Type B pancreatic cell (in vitro differentiated cells): Measurements from ENCODE around the gene SPECC1L. TPM values are rescaled to one million over a fixed set of nuclear protein-coding genes. Genes with fewer than 3 reads are reported as not detected.
"Not testable (repeated sequence)": the region's sequence is repeated elsewhere in the genome, so short reads cannot be mapped to it uniquely, and the experiment has no call there.

Experiments
- DNase-seq: peaks from one replicate; pipeline ENCODE4 v3.0.0; 2021; ENCODE audit warnings: mixed read lengths; ENCODE audit not compliant: unreplicated experiment; ENCODE audit errors: extremely low spot score
- H3K27ac Mint-ChIP-seq: 2 replicates; pipeline ENCODE4 v1.8.0; 2021; ENCODE audit warnings: mild to moderate bottlenecking, mixed read lengths
- H3K27me3 Mint-ChIP-seq: 2 replicates; pipeline ENCODE4 v1.8.0; 2021; ENCODE audit warnings: mixed read lengths
- H3K36me3 Mint-ChIP-seq: 2 replicates; pipeline ENCODE4 v1.8.0; 2021; ENCODE audit warnings: mixed read lengths
- H3K4me1 Mint-ChIP-seq: one replicate; pipeline ENCODE4 v1.8.0; 2021; ENCODE audit warnings: mixed read lengths; ENCODE audit not compliant: unreplicated experiment
- H3K4me3 Mint-ChIP-seq: 2 replicates; pipeline ENCODE4 v1.8.0; 2021; ENCODE audit warnings: mild to moderate bottlenecking, mixed read lengths
- H3K9me3 Mint-ChIP-seq: 2 replicates; pipeline ENCODE4 v1.8.0; 2021; ENCODE audit warnings: mixed read lengths
- total RNA-seq: library from RNA; stranded (reverse); gene quantifications from 2 replicates; pipeline ENCODE4 v1.2.1, GENCODE V29; 2021; ENCODE audit warnings: low replicate concordance
- TF ChIP-seq, protein P1 (sequence below): fragments of 200-600 bp; sonication (generic); conservative IDR thresholded peaks from 2 replicates; pipeline ENCODE4 v1.5.0; 2021; ENCODE audit warnings: antibody characterized with exemption, mild to moderate bottlenecking

SPECC1L gene
- total RNA-seq, 1 donor from 2014 or later = 89.0 TPM

DNA sequence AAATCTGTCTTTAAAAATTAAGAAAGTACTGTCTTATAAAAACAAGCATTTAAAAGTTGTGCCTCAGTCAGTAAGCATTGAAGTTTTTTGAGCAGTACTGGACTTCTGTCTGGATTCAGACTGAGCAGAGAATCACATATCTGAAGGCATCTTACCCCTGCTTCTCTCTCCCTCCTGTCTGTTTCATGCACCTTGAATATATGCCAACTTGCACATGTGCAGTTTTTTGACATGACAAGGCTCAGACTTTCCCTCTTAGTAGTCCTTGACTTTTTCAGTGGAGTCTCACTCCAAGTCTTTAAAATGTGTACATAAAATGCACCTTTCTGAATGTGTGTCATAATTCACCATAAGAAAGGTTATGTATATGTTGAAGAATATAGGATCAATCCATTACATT is 19.8 kb downstream of the SPECC1L start:
- Mint-ChIP-seq H3K36me3 (peaks cover 11% of the 10 kb centered on the region), H3K4me1 (peaks cover 40% of the 10 kb centered on the region), H3K27me3 (no peaks in the 10 kb centered on the region), H3K9me3 (no peaks in the 10 kb centered on the region), H3K4me3 (no peak overlapping the region), H3K27ac (peak overlapping the region; percentile 33)
- TF ChIP-seq, protein P1, sequence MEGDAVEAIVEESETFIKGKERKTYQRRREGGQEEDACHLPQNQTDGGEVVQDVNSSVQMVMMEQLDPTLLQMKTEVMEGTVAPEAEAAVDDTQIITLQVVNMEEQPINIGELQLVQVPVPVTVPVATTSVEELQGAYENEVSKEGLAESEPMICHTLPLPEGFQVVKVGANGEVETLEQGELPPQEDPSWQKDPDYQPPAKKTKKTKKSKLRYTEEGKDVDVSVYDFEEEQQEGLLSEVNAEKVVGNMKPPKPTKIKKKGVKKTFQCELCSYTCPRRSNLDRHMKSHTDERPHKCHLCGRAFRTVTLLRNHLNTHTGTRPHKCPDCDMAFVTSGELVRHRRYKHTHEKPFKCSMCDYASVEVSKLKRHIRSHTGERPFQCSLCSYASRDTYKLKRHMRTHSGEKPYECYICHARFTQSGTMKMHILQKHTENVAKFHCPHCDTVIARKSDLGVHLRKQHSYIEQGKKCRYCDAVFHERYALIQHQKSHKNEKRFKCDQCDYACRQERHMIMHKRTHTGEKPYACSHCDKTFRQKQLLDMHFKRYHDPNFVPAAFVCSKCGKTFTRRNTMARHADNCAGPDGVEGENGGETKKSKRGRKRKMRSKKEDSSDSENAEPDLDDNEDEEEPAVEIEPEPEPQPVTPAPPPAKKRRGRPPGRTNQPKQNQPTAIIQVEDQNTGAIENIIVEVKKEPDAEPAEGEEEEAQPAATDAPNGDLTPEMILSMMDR = no peak
- no peak for DNase-seq

DNA sequence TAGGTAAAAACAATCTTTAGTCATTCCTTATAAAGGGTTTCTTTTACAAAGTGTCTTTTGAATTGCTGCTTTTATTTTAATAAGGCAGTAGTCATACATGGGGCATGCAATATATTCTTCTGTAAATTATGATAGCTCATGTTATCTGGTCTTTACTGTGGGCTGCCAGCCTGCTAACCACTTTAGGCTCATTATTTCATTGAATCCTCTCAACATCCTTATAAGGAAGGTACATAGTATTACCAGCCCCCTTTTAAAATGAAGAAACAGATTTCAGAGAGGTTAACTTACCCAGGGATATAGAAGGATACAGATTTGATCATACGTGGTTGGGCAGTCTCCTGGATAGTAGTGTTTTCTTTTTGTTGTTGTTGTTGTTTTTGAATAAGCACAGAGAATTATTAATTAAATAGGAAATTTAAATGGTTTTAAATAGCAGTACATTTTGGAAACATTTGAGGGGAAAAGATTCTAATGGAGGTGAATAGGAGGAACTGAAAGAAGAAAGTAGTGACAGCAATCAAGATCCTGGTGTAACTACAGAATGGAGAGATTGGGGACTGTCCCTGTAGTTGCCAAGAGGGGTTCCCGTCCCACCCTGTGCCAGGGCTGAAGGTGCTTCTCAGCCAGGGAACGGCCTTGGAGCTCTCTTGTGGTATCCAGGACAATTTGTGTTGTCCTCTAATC is 21.0 kb downstream of the SPECC1L start:
- Mint-ChIP-seq H3K4me1 (peaks cover 32% of the 10 kb centered on the region), H3K9me3 (no peaks in the 10 kb centered on the region), H3K27me3 (no peaks in the 10 kb centered on the region), H3K27ac (peak overlapping the region; percentile 48), H3K36me3 (peaks cover 8% of the 10 kb centered on the region), H3K4me3 (no peak overlapping the region)
- DNase-seq = no peak
- TF ChIP-seq, protein P1 = no peak

DNA sequence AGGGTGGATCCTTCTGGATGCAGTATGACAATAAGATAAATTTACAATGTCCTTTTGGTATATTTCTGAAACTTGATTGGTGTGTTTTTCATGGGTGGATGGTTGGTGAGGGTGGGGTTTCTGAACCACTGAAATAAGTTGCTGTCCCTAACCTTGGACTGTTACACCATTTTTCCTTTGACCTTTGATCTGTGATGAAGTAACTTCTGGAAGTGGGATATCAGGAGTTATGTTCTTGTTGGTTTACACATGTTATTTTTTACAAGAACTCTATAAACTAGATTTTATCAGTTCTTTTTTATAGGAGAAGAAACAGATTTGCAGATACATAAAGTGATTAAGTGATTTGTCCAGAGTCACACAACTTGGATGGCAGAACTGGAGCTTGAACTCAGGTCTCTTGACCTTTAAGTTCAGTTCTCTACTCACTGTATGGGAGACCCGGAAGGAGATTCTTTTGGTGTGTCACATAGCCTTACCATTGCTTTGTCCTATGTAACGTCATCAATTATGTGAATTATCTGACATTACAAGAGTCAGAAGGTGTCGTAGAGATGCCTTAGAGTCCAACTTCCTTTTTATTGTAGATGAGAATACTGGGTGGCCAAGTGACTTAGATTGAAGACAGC is 21.7 kb downstream of the SPECC1L start:
- Mint-ChIP-seq H3K27ac (peak overlapping the region; percentile 48), H3K4me1 (peaks cover 28% of the 10 kb centered on the region)
- DNase-seq, H3K27me3 Mint-ChIP-seq, H3K36me3 Mint-ChIP-seq, H3K9me3 Mint-ChIP-seq, H3K4me3 Mint-ChIP-seq: not testable (repeated sequence)

DNA sequence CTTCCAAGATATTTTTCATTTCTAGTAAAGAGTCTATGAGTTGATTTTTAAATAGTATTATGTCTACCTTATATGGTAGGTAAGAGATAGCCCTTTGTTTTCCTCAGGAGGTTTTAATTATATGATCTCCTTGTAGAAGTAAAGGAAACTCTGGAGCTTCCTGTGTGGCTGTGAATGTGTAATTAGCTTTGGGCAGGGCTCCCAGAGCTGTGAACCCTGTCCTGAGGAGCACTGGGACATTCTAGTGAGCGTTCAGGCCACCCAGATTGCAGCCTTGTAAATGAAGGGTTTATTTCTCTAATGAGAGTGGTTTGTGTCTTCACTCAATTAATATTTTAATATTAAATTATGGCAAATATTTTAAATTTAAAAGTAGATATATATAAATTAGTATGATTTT is 24.3 kb downstream of the SPECC1L start:
- not testable (repeated sequence) for DNase-seq, H3K9me3 Mint-ChIP-seq, H3K27ac Mint-ChIP-seq, H3K4me3 Mint-ChIP-seq, H3K27me3 Mint-ChIP-seq, H3K36me3 Mint-ChIP-seq
- peaks cover 16% of the 10 kb centered on the region for H3K4me1 Mint-ChIP-seq

DNA sequence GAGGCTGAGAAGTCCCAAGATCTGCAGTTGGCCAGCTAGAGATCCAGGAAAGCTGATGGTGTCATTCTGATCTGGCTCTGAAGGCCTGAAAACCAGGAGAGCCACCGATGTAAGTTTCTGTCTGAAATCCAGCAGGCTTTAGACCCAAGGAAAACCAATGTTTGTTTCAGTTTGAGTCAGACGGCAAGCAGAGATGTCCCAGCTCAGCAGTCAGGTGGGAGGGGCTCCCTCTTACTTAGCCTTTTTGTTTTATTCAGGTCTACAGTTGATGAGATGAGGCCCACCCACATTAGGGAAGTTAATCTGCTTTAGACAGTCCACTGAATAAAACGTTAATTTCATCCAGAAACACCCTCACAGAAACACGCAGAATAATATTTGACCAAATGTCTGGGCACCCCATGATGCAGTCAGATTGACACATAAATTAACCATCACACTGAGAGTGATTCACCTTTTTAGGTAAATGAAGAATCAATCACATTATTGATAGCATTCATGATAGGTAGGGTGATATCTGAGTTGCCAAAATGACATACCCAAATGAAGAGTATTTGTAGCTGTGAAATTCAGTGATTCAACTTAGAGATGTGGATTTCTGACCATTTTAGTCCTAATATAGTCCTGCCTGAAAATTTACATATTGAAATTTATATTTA is 28.0 kb downstream of the SPECC1L start:
- DNase-seq, H3K27me3 Mint-ChIP-seq, H3K9me3 Mint-ChIP-seq, H3K4me3 Mint-ChIP-seq, H3K27ac Mint-ChIP-seq: not testable (repeated sequence)
- Mint-ChIP-seq H3K36me3 (peaks cover 18% of the 10 kb centered on the region), H3K4me1 (peaks cover 14% of the 10 kb centered on the region)

DNA sequence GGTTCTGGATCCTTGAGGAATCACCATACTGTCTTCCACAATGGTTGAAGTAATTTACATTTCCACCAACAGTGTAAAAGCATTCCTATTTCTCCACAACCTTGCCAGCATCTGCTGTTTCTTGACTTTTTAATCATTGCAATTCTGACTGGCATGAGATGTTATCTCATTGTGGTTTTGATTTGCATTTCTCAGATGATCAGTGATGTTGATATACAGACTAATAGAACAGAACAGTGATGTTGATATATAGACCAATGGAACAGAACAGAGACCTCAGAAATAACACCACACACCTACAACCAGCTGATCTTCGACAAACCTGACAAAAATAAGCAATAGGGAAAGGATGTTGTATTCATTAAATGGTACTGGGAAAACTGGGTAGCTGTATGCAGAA is 29.9 kb downstream of the SPECC1L start:
- H3K4me1 Mint-ChIP-seq = peaks cover 29% of the 10 kb centered on the region
- H3K9me3 Mint-ChIP-seq, H3K27me3 Mint-ChIP-seq, DNase-seq: not testable (repeated sequence)
- H3K27ac Mint-ChIP-seq = peak overlapping the region; percentile 56
- peak overlapping the region; percentile 16 for H3K4me3 Mint-ChIP-seq
- peaks cover 30% of the 10 kb centered on the region for H3K36me3 Mint-ChIP-seq

DNA sequence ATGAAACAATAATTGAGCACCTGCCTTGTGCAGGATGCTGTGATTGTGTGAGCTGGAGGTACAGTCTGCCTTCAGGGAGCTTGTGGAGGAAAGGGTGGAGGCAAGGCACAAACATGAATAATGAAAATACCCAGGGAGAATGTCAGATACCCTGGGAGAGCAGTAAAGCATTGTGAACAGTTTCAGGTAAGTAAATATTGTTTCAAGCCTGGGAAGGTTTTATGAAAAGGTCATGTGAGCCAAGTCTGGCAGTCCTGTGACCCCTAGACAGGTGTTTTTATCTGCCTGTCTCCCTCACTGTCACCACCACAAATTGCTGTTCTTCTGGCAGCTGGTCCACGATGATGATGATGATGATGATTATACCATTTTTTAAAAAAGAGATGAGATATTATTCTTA is 32.0 kb downstream of the SPECC1L start:
- DNase-seq = no peak
- H3K27me3 Mint-ChIP-seq = no peaks in the 10 kb centered on the region
- H3K4me3 Mint-ChIP-seq = peak overlapping the region; percentile 16
- TF ChIP-seq, protein P1 = no peak
- peaks cover 31% of the 10 kb centered on the region for H3K4me1 Mint-ChIP-seq
- peak overlapping the region; percentile 99 for H3K27ac Mint-ChIP-seq
- peaks cover 45% of the 10 kb centered on the region for H3K36me3 Mint-ChIP-seq
- peaks cover 12% of the 10 kb centered on the region for H3K9me3 Mint-ChIP-seq
